PFSK-1 (cell line): Measurements from ENCODE around the gene TYR.

Experiments used
- FOXP2 ChIP-seq: optimal IDR thresholded peaks from 2 replicates; pipeline ENCODE3; 2011; ENCODE audit warnings: borderline replicate concordance, control low read depth, inconsistent platforms; ENCODE audit not compliant: insufficient read depth; ENCODE audit errors: extremely low read length, extremely low read depth
- POLR2AphosphoS5 ChIP-seq: IDR thresholded peaks from 2 replicates; pipeline ENCODE4 v1.6.1; 2012; ENCODE audit warnings: low read depth, mild to moderate bottlenecking, control low read depth, low read length, moderate library complexity
- SIN3A ChIP-seq: IDR thresholded peaks from 2 replicates; pipeline ENCODE4 v1.6.1; 2012; ENCODE audit warnings: mild to moderate bottlenecking, low read length, moderate library complexity, borderline replicate concordance; ENCODE audit not compliant: insufficient read depth
- TAF1 ChIP-seq: IDR thresholded peaks from 2 replicates; pipeline ENCODE4 v1.6.1; 2012; ENCODE audit warnings: low read length, control low read depth, borderline replicate concordance; ENCODE audit not compliant: insufficient read depth
- TF ChIP-seq, protein P1 (sequence below), 2 experiments: IDR thresholded peaks; 2 replicates each; pipeline versions ENCODE4 v1.6.1 to v1.8.0; 2011 to 2012; ENCODE audit warnings: low read depth in 2 of 2, low read length in 2 of 2, control low read depth in 1 of 2, inconsistent platforms in 1 of 2, mild to moderate bottlenecking in 1 of 2, moderate library complexity in 1 of 2; ENCODE audit not compliant: insufficient read depth in 1 of 2

TYR gene

DNA sequence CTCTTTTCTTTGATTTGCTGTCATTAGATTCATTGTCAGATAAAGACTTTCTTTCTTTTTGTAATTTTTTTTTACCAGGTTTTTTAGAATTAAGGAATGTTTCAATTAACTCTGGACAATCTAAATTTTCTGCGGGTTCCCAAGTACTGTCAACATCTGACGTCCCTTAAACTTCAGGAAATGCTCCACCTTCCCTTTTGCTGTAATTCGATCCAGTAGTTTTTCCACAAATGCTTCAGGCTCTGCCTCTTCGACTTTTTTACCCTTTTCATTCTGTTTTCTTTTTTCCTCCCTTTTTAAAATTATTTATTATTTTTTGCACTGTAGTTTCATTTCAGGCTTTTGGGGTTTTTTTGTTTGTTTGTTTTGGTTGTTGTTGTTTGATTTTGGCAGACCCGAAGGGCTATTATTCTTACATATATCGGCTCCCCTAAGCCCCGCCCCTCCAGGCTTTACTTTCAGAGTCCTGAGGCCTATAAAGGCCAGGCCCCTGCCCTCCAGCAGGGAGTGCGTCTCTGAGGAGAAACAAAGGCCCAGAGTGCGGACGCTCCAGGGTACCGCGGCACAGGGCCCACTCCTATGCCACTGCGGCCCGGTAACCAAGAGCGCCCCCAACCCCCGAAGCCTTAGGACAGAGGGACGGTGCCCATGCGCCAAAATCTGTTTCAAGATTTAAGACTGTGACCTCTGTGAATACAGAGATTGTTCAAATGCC is 116.4 kb downstream of the TYR start:
- TF ChIP-seq, protein P1, sequence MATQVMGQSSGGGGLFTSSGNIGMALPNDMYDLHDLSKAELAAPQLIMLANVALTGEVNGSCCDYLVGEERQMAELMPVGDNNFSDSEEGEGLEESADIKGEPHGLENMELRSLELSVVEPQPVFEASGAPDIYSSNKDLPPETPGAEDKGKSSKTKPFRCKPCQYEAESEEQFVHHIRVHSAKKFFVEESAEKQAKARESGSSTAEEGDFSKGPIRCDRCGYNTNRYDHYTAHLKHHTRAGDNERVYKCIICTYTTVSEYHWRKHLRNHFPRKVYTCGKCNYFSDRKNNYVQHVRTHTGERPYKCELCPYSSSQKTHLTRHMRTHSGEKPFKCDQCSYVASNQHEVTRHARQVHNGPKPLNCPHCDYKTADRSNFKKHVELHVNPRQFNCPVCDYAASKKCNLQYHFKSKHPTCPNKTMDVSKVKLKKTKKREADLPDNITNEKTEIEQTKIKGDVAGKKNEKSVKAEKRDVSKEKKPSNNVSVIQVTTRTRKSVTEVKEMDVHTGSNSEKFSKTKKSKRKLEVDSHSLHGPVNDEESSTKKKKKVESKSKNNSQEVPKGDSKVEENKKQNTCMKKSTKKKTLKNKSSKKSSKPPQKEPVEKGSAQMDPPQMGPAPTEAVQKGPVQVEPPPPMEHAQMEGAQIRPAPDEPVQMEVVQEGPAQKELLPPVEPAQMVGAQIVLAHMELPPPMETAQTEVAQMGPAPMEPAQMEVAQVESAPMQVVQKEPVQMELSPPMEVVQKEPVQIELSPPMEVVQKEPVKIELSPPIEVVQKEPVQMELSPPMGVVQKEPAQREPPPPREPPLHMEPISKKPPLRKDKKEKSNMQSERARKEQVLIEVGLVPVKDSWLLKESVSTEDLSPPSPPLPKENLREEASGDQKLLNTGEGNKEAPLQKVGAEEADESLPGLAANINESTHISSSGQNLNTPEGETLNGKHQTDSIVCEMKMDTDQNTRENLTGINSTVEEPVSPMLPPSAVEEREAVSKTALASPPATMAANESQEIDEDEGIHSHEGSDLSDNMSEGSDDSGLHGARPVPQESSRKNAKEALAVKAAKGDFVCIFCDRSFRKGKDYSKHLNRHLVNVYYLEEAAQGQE (IDR thresholded peaks at IDR 0.05; ENCODE audit: insufficient read depth in 1 of 2, low read depth in 2 of 2, low read length in 2 of 2) = no peak
- TF ChIP-seq POLR2AphosphoS5 (no peak), SIN3A (no peak), FOXP2 (no peak), TAF1 (no peak)

DNA sequence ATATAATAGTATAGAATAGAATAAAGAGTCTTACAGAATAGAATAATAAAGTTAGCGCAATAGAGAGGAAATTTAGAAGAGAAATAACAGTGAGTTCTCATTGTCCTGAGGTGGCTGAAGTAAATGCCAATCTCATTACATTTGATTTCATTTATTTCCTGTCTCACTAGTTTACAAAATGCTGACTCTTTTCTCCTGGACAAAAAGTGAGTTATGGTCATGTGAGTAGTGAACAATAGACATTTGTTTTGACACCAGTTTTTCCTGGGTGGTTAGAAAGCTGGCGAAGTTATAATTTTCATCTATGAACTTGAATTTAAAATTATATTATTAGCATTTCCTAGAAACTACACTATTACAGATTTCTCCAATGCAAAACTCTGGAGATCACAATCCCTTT is 143.7 kb downstream of the TYR start:
- no peak for TF ChIP-seq TAF1
- TF ChIP-seq, protein P1 (IDR thresholded peaks at IDR 0.05; ENCODE audit: insufficient read depth in 1 of 2, low read depth in 2 of 2, low read length in 2 of 2) = no peak
- TF ChIP-seq POLR2AphosphoS5 = no peak
- no peak for TF ChIP-seq FOXP2
- no peak for TF ChIP-seq SIN3A

DNA sequence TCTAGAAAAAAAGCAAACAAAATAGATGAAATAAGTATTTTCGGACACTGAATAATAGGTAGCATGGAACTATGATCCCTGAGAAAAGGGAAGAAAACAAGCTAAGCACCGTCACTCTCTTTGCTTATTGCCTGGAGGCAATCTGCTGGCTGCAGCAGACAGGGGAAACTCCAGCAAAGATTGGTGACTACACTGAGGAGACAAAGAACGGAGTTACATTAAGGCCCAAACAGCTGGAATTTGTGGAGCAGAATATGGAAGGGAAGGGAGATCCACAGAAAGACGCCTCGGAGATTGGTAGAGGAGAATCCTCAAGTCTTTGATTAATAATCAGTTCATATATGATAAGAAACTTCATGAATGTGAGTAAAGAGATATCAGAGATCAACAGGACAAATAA is 150.2 kb downstream of the TYR start:
- TF ChIP-seq FOXP2 (no peak), POLR2AphosphoS5 (no peak), TAF1 (no peak), SIN3A (no peak)
- TF ChIP-seq, protein P1 (IDR thresholded peaks at IDR 0.05; ENCODE audit: insufficient read depth in 1 of 2, low read depth in 2 of 2, low read length in 2 of 2) = no peak
